WTC11 (cell line): ENCODE results near the gene TSPAN9. TPM values are rescaled to one million over a fixed set of nuclear protein-coding genes. Genes with fewer than 3 reads are reported as not detected.

Experiments
- ATAC-seq: fragments of 200-7000 bp; cut with Tn5 transposase; 2 replicates; pipeline ENCODE4 v1.10.0; 2021; ENCODE audit warnings: mild to moderate bottlenecking, moderate library complexity
- CTCF ChIA-PET: fragments of 300-600 bp; sonication (Branson Sonifier 250); formaldehyde crosslinking; loops from one replicate; lab custom pipeline; 2021; ENCODE audit warnings: antibody characterized with exemption; lab: Charles Lee
- POLR2A ChIA-PET: fragments of 350-600 bp; sonication (Branson Sonifier 250); formaldehyde crosslinking; loops from one replicate; lab custom pipeline; 2021; ENCODE audit warnings: antibody characterized with exemption; lab: Charles Lee
- DNase-seq: peaks from one replicate; pipeline ENCODE4 v3.0.0; 2021; ENCODE audit warnings: low spot score
- H3K27ac Mint-ChIP-seq: 2 replicates; pipeline ENCODE4 v1.8.0; 2021; ENCODE audit warnings: mixed read lengths
- H3K27me3 Mint-ChIP-seq: 2 replicates; pipeline ENCODE4 v1.8.0; 2021; ENCODE audit warnings: low read depth, mild to moderate bottlenecking, moderate library complexity, mixed read lengths
- H3K36me3 Mint-ChIP-seq: 2 replicates; pipeline ENCODE4 v1.8.0; 2021; ENCODE audit warnings: mixed read lengths
- H3K4me1 Mint-ChIP-seq: 2 replicates; pipeline ENCODE4 v1.8.0; 2022; ENCODE audit warnings: mixed read lengths
- H3K4me3 Mint-ChIP-seq: 2 replicates; pipeline ENCODE4 v1.8.0; 2021; ENCODE audit warnings: mild to moderate bottlenecking, moderate library complexity, mixed read lengths
- H3K9me3 Mint-ChIP-seq: 2 replicates; pipeline ENCODE4 v1.8.0; 2021; ENCODE audit warnings: mixed read lengths
- ATF2 ChIP-seq: sonication (generic); formaldehyde crosslinking; IDR thresholded peaks from 2 replicates; pipeline ENCODE4 v1.8.1; 2022; ENCODE audit warnings: low read depth, missing genetic modification reagents, borderline replicate concordance
- CTCF ChIP-seq: fragments of 200-600 bp; IDR thresholded peaks from 2 replicates; pipeline ENCODE4 v1.8.0; 2022; ENCODE audit warnings: antibody characterized with exemption
- E2F1 ChIP-seq: sonication (generic); formaldehyde crosslinking; IDR thresholded peaks from 2 replicates; pipeline ENCODE4 v1.8.0; 2022; ENCODE audit warnings: mild to moderate bottlenecking, missing genetic modification reagents
- FOXJ3 ChIP-seq: sonication (generic); formaldehyde crosslinking; IDR thresholded peaks from 2 replicates; pipeline ENCODE4 v1.9.0; 2021; ENCODE audit warnings: missing genetic modification reagents, mild to moderate bottlenecking, borderline replicate concordance
- GABPB1 ChIP-seq: sonication (generic); formaldehyde crosslinking; IDR thresholded peaks from 2 replicates; pipeline ENCODE4 v1.8.1; 2023; ENCODE audit warnings: mild to moderate bottlenecking, missing genetic modification reagents
- HMGXB4 ChIP-seq: sonication (generic); formaldehyde crosslinking; IDR thresholded peaks from 2 replicates; pipeline ENCODE4 v1.8.1; 2023; ENCODE audit warnings: mild to moderate bottlenecking, moderate library complexity, missing genetic modification reagents
- JAZF1 ChIP-seq: fragments of 250-450 bp; sonication (Bioruptor Pico); IDR thresholded peaks from 2 replicates; pipeline ENCODE4 v1.9.0; 2021; ENCODE audit warnings: moderate library complexity, mild to moderate bottlenecking, inconsistent platforms
- NR1H2 ChIP-seq: sonication (generic); formaldehyde crosslinking; IDR thresholded peaks from 2 replicates; pipeline ENCODE4 v1.9.0; 2021; ENCODE audit warnings: mild to moderate bottlenecking, moderate library complexity, missing genetic modification reagents
- OVOL2 ChIP-seq: fragments of 250-450 bp; sonication (Bioruptor Pico); IDR thresholded peaks from 2 replicates; pipeline ENCODE4 v1.9.0; 2021; ENCODE audit warnings: mild to moderate bottlenecking, borderline replicate concordance
- RELA ChIP-seq: sonication (generic); formaldehyde crosslinking; IDR thresholded peaks from 2 replicates; pipeline ENCODE4 v1.8.1; 2022; ENCODE audit warnings: missing genetic modification reagents, mild to moderate bottlenecking, borderline replicate concordance
- SMAD4 ChIP-seq: sonication (generic); formaldehyde crosslinking; IDR thresholded peaks from 2 replicates; pipeline ENCODE4 v1.8.0; 2022; ENCODE audit warnings: mild to moderate bottlenecking, missing genetic modification reagents
- STAT6 ChIP-seq: sonication (generic); formaldehyde crosslinking; conservative IDR thresholded peaks from 2 replicates; pipeline ENCODE4 v1.8.1; 2023; ENCODE audit warnings: mild to moderate bottlenecking, low read depth, missing genetic modification reagents, moderate library complexity
- TCF7 ChIP-seq: sonication (generic); formaldehyde crosslinking; IDR thresholded peaks from 2 replicates; pipeline ENCODE4 v1.8.0; 2022; ENCODE audit warnings: mild to moderate bottlenecking, low read depth, missing genetic modification reagents, moderate library complexity
- USF2 ChIP-seq: sonication (generic); formaldehyde crosslinking; IDR thresholded peaks from 2 replicates; pipeline ENCODE4 v1.8.1; 2023; ENCODE audit warnings: mild to moderate bottlenecking, missing genetic modification reagents, moderate library complexity
- ZNF416 ChIP-seq: fragments of 250-450 bp; sonication (Bioruptor Pico); IDR thresholded peaks from 2 replicates; pipeline ENCODE4 v1.9.0; 2021; ENCODE audit warnings: mild to moderate bottlenecking, inconsistent platforms
- ZNF532 ChIP-seq: fragments of 250-450 bp; sonication (Bioruptor Pico); IDR thresholded peaks from 2 replicates; pipeline ENCODE4 v1.9.0; 2021; ENCODE audit warnings: mild to moderate bottlenecking, borderline replicate concordance
- ZNF671 ChIP-seq: fragments of 250-450 bp; sonication (Bioruptor Pico); IDR thresholded peaks from 2 replicates; pipeline ENCODE4 v1.8.0; 2021; ENCODE audit warnings: mild to moderate bottlenecking
- total RNA-seq: library from RNA; stranded (reverse); gene quantifications from 3 replicates; pipeline ENCODE4 v1.2.3, GENCODE V29; 2021

Gene TSPAN9
- total RNA-seq, 1 experiment from 2014 or later = 27.6 TPM

GRCh38 chr12:3250576-3250975, 173.4 kb downstream of the TSPAN9 start (continued):
- no peak for TF ChIP-seq ZNF532
- TF ChIP-seq, all 79 proteins: peak for 0

- CTCF ChIA-PET = interaction anchor here (1.3 kb wide), 1 partner anchor 24 kb away, joined by 8 read pairs; no protein-coding TSS in a partner anchor
Observed at GRCh38 chr12:3251067-3251466, 173.9 kb downstream of the TSPAN9 start.

GRCh38 chr12:3251691-3252090, 174.5 kb downstream of the TSPAN9 start:
- H3K4me3 Mint-ChIP-seq = no peak overlapping the region
- DNase-seq (no peak), ATAC-seq (no peak)
- POLR2A ChIA-PET = no interaction called here
- H3K9me3 Mint-ChIP-seq = no peaks in the 10 kb centered on the region
- H3K4me1 Mint-ChIP-seq = peaks cover 19% of the 10 kb centered on the region
- H3K36me3 Mint-ChIP-seq = no peaks in the 10 kb centered on the region
- CTCF ChIA-PET = interaction anchor here (1.3 kb wide), 1 partner anchor 24 kb away, joined by 8 read pairs; no protein-coding TSS in a partner anchor
- no peaks in the 10 kb centered on the region for H3K27me3 Mint-ChIP-seq
- H3K27ac Mint-ChIP-seq = no peak overlapping the region
- TF ChIP-seq ATF2 (no peak), E2F1 (CRISPR knock-in tag) (no peak), ZNF416 (CRISPR knock-in tag) (no peak), CTCF (no peak), JAZF1 (CRISPR knock-in tag) (no peak), FOXJ3 (CRISPR knock-in tag) (no peak)

More at GRCh38 chr12:3251067-3251466, 173.9 kb downstream of the TSPAN9 start:
- peaks cover 19% of the 10 kb centered on the region for H3K4me1 Mint-ChIP-seq
- H3K27ac Mint-ChIP-seq = peak overlapping the region; percentile 79; the same call in 1 of the 2 replicates
- H3K36me3 Mint-ChIP-seq = no peaks in the 10 kb centered on the region
- no peak for DNase-seq
- H3K4me3 Mint-ChIP-seq = no peak overlapping the region
- TF ChIP-seq STAT6 (CRISPR knock-in tag) (no peak), ZNF671 (CRISPR knock-in tag) (no peak), USF2 (CRISPR knock-in tag) (no peak), TCF7 (CRISPR knock-in tag) (no peak), OVOL2 (CRISPR knock-in tag) (no peak), SMAD4 (CRISPR knock-in tag) (no peak), HMGXB4 (CRISPR knock-in tag) (no peak), GABPB1 (CRISPR knock-in tag) (no peak), NR1H2 (no peak), RELA (CRISPR knock-in tag) (no peak)
- ATAC-seq = no peak
- H3K9me3 Mint-ChIP-seq = no peaks in the 10 kb centered on the region
- H3K27me3 Mint-ChIP-seq = no peaks in the 10 kb centered on the region
- POLR2A ChIA-PET = no interaction called here
